Measurements from ENCODE around the gene LINGO3. TPM values are rescaled to one million over a fixed set of nuclear protein-coding genes. Genes with fewer than 3 reads are reported as not detected.
"Not testable (repeated sequence)": the region's sequence is repeated elsewhere in the genome, so short reads cannot be mapped to it uniquely, and the experiment has no call there.

The LINGO3 gene
- total and polyA plus RNA-seq, 2 experiments from 2014 or later, result 0.23 to 2.1 TPM

DNA sequence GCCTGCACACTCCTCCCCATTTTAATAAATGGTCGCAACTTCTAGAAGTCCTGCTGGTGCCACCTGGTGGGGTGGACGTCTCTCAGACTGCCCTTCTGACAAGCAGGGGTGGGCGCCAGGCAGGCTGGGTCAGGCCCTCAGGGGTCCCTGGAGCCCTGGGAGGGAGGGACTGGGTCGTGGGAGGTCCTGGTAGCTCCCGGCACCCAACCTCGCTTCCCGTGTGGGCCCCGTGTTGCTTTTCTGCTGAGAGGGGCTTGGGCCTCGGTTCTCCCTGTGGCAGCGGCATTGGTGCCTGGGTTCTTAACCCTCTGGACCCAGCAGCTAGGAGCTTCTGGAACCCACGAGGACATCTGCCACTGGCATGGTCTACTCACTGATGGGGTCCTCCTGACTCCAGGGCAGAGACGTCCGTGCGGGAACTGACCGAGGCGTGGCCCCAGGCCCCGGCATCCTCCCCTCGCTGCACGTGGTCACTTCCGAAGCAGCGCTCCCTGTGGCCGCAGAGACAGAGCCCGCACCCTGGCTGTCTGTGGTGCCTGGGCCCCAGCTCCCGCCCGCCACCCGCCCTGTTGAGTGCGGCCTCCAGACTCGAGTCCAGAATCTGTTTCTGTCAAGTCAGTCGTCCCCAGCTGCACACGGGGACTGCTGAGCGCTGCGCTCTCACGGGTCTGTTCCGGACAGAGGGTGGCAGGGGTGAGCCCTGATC lies 46.1 kb upstream of the LINGO3 start:
- TF ChIP-seq, protein P1, sequence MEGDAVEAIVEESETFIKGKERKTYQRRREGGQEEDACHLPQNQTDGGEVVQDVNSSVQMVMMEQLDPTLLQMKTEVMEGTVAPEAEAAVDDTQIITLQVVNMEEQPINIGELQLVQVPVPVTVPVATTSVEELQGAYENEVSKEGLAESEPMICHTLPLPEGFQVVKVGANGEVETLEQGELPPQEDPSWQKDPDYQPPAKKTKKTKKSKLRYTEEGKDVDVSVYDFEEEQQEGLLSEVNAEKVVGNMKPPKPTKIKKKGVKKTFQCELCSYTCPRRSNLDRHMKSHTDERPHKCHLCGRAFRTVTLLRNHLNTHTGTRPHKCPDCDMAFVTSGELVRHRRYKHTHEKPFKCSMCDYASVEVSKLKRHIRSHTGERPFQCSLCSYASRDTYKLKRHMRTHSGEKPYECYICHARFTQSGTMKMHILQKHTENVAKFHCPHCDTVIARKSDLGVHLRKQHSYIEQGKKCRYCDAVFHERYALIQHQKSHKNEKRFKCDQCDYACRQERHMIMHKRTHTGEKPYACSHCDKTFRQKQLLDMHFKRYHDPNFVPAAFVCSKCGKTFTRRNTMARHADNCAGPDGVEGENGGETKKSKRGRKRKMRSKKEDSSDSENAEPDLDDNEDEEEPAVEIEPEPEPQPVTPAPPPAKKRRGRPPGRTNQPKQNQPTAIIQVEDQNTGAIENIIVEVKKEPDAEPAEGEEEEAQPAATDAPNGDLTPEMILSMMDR (IDR thresholded peaks at IDR 0.05; ENCODE audit: low read depth, low read length), result no peak
- Histone ChIP-seq H3K27me3 (peaks cover 2% of the 10 kb centered on the region), H3K36me3 (no peaks in the 10 kb centered on the region), H3K4me1 (ENCODE audit: low read depth) (no peaks in the 10 kb centered on the region), H3K9me3 (ENCODE audit: low read depth) (no peaks in the 10 kb centered on the region), H3K4me3 (no peak overlapping the region), H3K27ac (no peak overlapping the region)
- DNase-seq (ENCODE audit: low read depth in 1 of 2, low spot score in 1 of 2), result no peak

DNA sequence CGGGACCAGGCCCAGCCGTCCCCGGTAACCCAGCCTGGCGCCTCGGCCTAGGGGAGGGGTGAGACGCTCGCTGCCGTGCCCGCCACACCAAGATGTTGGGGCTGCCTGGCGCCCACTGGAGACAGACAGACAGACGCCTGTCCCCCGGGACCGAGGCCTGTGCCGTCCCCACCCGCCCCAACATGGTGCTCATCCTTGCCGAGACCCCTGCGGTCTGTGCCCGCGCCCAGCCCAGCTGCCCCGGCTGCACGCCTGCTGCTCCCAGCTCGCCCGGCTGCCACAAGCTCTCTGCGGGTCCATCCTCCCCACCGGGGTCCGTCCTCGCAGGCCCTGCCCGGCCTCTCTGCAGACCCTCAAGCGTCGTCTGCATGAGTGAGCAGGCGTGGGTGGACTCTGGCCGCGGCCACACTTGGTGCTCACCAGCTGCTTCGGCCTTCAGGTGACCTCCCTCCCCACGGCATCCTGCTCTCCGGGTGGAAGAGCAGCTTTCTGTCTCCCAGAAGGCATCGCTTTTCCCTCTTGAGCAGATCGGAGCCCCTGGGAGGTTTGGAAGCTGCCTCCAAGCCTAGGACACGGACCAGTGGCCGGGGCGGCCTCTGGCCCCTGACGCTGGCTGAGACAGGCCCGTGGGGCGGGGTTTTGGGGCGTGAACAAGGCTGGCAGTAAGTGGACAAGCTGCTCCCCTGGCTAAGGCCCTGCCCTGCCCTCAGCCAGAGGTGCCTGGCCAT lies 45.4 kb upstream of the LINGO3 start:
- Histone ChIP-seq H3K27ac (no peak overlapping the region), H3K4me1 (ENCODE audit: low read depth) (no peaks in the 10 kb centered on the region), H3K4me3 (no peak overlapping the region), H3K27me3 (no peaks in the 10 kb centered on the region), H3K36me3 (no peaks in the 10 kb centered on the region), H3K9me3 (ENCODE audit: low read depth) (no peaks in the 10 kb centered on the region)
- TF ChIP-seq, protein P1 (IDR thresholded peaks at IDR 0.05; ENCODE audit: low read depth, low read length), result no peak
- no peak for DNase-seq (ENCODE audit: low read depth in 1 of 2, low spot score in 1 of 2)

DNA sequence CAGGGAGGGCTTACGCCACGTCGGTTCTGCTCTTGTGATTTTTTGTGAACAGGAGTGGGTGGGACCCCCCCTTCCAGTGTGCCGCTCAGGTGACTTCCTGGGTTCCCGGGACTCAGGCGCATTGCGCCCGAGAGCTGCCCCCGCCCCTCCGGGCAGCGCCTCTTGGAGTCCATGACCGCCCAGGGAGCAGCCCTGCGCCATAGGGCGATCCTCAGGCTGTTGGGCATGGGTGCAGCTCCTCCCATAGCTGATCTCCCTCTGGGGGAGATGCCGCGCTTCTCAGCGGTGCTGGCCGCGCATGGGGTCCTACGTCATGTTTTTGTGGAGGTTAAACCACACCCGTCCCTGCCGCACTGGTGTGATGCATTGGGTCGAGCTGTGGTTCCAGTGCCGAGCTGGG lies 44.2 kb upstream of the LINGO3 start:
- H3K27ac ChIP-seq, result no peak overlapping the region

DNA sequence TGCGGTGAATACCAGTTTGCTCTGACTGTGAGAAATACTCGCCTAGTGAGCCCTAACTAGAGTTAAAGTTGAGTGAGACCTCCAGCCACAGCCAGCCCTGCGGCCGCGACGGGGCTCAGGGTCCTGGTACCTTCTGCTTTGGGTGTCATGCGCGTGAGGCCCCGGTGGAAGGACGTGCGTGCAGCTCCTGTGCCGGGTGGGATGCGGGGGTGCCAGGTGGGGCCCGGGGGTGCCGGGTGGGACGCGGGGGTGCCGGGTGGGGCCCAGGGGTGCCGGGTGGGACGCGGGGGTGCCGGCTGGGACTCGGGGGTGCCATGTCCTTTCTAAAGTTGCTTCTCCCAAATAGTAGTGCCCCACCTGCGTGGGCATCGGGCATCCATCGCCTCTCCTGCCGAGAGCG lies 43.6 kb upstream of the LINGO3 start:
- no peaks in the 10 kb centered on the region for H3K36me3 ChIP-seq
- H3K4me1 ChIP-seq (ENCODE audit: low read depth), result no peaks in the 10 kb centered on the region
- H3K27me3 ChIP-seq, result no peaks in the 10 kb centered on the region
- H3K4me3 ChIP-seq, result no peak overlapping the region
- TF ChIP-seq, protein P1 (IDR thresholded peaks at IDR 0.05; ENCODE audit: low read depth, low read length), result no peak
- H3K27ac ChIP-seq, result no peak overlapping the region
- H3K9me3 ChIP-seq (ENCODE audit: low read depth), result no peaks in the 10 kb centered on the region
- DNase-seq (ENCODE audit: low read depth in 1 of 2, low spot score in 1 of 2), result no peak

More for the DNA sequence above, 44.2 kb upstream of the LINGO3 start:
- H3K9me3 ChIP-seq (ENCODE audit: low read depth), result no peaks in the 10 kb centered on the region
- H3K4me1 ChIP-seq (ENCODE audit: low read depth), result no peaks in the 10 kb centered on the region
- H3K27me3 ChIP-seq, result no peaks in the 10 kb centered on the region
- H3K4me3 ChIP-seq, result no peak overlapping the region
- H3K36me3 ChIP-seq, result no peaks in the 10 kb centered on the region
- DNase-seq (ENCODE audit: low read depth in 1 of 2, low spot score in 1 of 2), result no peak
- TF ChIP-seq, protein P1 (IDR thresholded peaks at IDR 0.05; ENCODE audit: low read depth, low read length), result no peak

DNA sequence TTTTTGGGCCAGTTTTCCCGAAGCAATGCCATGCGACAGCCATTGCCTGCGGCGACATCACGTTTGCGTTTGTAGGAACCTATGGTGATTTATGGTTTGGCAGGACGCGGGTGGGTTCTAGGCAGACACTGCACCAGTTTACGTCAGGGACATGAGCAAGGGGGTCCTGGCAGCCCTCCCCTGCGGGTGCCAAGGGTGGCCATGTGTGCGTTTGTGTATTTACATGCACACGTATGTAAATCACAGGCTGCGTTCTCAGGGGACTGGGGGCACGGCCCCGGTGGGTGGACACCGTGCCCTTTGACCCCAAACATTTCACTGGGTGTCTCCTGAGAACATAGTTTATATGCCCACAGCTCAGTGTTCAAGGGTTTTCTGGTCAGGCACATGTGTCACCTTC lies 42.7 kb upstream of the LINGO3 start:
- TF ChIP-seq, protein P1 (IDR thresholded peaks at IDR 0.05; ENCODE audit: low read depth, low read length), result no peak
- no peaks in the 10 kb centered on the region for H3K27me3 ChIP-seq
- no peaks in the 10 kb centered on the region for H3K4me1 ChIP-seq (ENCODE audit: low read depth)
- H3K9me3 ChIP-seq (ENCODE audit: low read depth), result no peaks in the 10 kb centered on the region
- H3K4me3 ChIP-seq, result no peak overlapping the region
- DNase-seq (ENCODE audit: low read depth in 1 of 2, low spot score in 1 of 2), result no peak
- H3K36me3 ChIP-seq, result no peaks in the 10 kb centered on the region
- H3K27ac ChIP-seq, result no peak overlapping the region

DNA sequence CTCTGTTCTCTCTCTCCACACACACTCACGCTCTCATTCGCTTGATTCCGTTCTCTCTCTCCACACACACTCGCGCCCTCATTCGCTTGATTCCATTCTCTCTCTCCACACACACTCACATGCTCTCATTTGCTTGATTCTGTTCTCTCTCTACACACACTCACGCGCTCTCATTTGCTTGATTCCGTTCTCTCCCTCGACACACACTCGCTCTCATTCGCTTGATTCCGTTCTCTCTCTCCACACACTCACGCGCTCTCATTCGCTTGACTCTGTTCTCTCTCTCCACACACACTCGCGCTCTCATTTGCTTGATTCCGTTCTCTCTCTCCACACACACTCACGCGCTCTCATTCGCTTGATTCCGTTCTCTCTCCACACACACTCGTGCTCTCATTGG lies 41.9 kb upstream of the LINGO3 start:
- H3K27ac ChIP-seq; H3K4me1 ChIP-seq (ENCODE audit: low read depth); H3K9me3 ChIP-seq (ENCODE audit: low read depth); H3K27me3 ChIP-seq; H3K4me3 ChIP-seq; DNase-seq (ENCODE audit: low read depth in 1 of 2, low spot score in 1 of 2); H3K36me3 ChIP-seq: not testable (repeated sequence)
